ENCODE results near the gene GSS.
"Not testable (repeated sequence)": the region's sequence is repeated elsewhere in the genome, so short reads cannot be mapped to it uniquely, and the experiment has no call there.

Gene GSS

GRCh38 chr20:34896086-34896621, 59.5 kb downstream of the GSS start:
- no peak for DNase-seq

- no peak for DNase-seq
These were observed 60.1 kb downstream of the GSS start for GRCh38 chr20:34895465-34895864.

GRCh38 chr20:34894723-34895122, 60.9 kb downstream of the GSS start:
- DNase-seq, result no peak

GRCh38 chr20:34892671-34893070, 62.9 kb downstream of the GSS start:
- peak; percentile 31 for DNase-seq

- DNase-seq, result peak; percentile 92
These were observed 64.2 kb downstream of the GSS start for GRCh38 chr20:34891166-34892062.

- DNase-seq, result no peak
These were observed 67.1 kb downstream of the GSS start for GRCh38 chr20:34888468-34888867.

- no peak for DNase-seq
These were observed 68.6 kb downstream of the GSS start for GRCh38 chr20:34887023-34887422.

- DNase-seq, result no peak
These were observed 69.5 kb downstream of the GSS start for GRCh38 chr20:34886122-34886521.

GRCh38 chr20:34884260-34884659, 71.3 kb downstream of the GSS start:
- DNase-seq, result no peak

- DNase-seq, result no peak
These were observed 71.8 kb downstream of the GSS start for GRCh38 chr20:34883809-34884208.

GRCh38 chr20:34883087-34883688, 72.4 kb downstream of the GSS start:
- no peak for DNase-seq

- no peak for DNase-seq
These were observed 73.9 kb downstream of the GSS start for GRCh38 chr20:34881689-34882088.

- DNase-seq, result not testable (repeated sequence)
These were observed 74.6 kb downstream of the GSS start for GRCh38 chr20:34880971-34881370.

GRCh38 chr20:34880215-34880850, 75.3 kb downstream of the GSS start:
- DNase-seq, result no peak

Data from inflammatory macrophage treated with lipopolysaccharide for 4 hours (primary cell).